Hepatocyte (in vitro differentiated cells): ENCODE results near the gene NFIA.

Experiments used
- EZH2 ChIP-seq: fragments of 200-600 bp; sonication (generic); IDR thresholded peaks from 2 replicates; pipeline ENCODE4 v1.6.1; 2016; ENCODE audit warnings: antibody characterized with exemption, mild to moderate bottlenecking, borderline replicate concordance
- EZH2phosphoT487 ChIP-seq: fragments of 200-600 bp; sonication (generic); IDR thresholded peaks from one replicate; pipeline ENCODE4 v1.6.1; 2018; ENCODE audit warnings: antibody characterized with exemption, mild to moderate bottlenecking, low read depth, moderate library complexity; ENCODE audit not compliant: unreplicated experiment, severe bottlenecking
- TF ChIP-seq, protein P1 (sequence below): fragments of 200-600 bp; sonication (generic); IDR thresholded peaks from 2 replicates; pipeline ENCODE4 v1.5.1; 2016; ENCODE audit warnings: antibody characterized with exemption, mild to moderate bottlenecking; ENCODE audit not compliant: poor library complexity

DNA sequence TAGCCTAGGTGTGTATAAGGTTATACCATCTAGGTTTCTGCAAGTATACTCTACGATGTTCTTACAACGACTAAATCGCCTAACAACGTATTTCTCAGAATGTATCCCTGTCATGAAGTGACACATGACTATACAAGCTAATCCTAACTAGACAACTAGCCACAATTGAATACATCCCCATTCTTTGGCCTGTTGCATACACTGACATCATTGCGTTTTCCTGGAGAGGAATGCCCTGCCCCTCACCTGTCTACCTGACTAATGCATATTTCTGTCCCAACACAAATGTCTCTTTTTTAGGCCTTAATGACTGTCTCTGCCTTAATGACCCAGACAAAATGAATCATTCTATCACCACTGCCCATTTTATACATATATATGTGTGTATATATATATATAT, 8.5 kb upstream of the NFIA start:
- TF ChIP-seq, protein P1, sequence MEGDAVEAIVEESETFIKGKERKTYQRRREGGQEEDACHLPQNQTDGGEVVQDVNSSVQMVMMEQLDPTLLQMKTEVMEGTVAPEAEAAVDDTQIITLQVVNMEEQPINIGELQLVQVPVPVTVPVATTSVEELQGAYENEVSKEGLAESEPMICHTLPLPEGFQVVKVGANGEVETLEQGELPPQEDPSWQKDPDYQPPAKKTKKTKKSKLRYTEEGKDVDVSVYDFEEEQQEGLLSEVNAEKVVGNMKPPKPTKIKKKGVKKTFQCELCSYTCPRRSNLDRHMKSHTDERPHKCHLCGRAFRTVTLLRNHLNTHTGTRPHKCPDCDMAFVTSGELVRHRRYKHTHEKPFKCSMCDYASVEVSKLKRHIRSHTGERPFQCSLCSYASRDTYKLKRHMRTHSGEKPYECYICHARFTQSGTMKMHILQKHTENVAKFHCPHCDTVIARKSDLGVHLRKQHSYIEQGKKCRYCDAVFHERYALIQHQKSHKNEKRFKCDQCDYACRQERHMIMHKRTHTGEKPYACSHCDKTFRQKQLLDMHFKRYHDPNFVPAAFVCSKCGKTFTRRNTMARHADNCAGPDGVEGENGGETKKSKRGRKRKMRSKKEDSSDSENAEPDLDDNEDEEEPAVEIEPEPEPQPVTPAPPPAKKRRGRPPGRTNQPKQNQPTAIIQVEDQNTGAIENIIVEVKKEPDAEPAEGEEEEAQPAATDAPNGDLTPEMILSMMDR, result no peak
- TF ChIP-seq EZH2 (no peak), EZH2phosphoT487 (no peak)
